HG03196 (cell line): Measurements from ENCODE around the gene PLP2.
"Not testable (repeated sequence)": the region's sequence is repeated elsewhere in the genome, so short reads cannot be mapped to it uniquely, and the experiment has no call there.

Experiments
- ATAC-seq: cut with Tn5 transposase; IDR thresholded peaks from one replicate; pipeline ENCODE4 v1.9.1; 2021; ENCODE audit not compliant: unreplicated experiment

The PLP2 gene, protein sequence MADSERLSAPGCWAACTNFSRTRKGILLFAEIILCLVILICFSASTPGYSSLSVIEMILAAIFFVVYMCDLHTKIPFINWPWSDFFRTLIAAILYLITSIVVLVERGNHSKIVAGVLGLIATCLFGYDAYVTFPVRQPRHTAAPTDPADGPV

DNA sequence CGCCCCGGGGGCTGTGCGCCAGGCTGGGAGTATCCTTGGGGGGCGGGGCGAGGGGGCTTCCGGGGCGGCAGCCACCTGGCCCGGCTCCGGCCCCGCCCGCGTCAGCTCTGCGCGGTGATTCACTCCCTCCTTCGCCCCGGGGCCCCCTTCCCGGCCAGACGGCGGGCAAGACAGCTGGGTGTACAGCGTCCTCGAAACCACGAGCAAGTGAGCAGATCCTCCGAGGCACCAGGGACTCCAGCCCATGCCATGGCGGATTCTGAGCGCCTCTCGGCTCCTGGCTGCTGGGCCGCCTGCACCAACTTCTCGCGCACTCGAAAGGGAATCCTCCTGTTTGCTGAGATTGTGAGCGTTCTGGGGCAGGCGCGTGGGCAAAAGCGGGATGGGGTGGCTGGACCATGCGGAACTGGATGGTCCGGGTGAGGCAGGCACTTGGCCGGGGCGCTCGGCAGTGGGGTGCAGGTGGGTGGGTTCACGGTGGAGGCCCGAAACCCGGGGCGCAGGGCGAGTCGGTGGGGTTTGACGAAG lies at the start of gene PLP2:
PLP2 (plus strand) TSS at position 147 of the 528 bp plus-strand sequence; CDS start at position 250, 103 bp downstream.
- ATAC-seq = peak; percentile 37

DNA sequence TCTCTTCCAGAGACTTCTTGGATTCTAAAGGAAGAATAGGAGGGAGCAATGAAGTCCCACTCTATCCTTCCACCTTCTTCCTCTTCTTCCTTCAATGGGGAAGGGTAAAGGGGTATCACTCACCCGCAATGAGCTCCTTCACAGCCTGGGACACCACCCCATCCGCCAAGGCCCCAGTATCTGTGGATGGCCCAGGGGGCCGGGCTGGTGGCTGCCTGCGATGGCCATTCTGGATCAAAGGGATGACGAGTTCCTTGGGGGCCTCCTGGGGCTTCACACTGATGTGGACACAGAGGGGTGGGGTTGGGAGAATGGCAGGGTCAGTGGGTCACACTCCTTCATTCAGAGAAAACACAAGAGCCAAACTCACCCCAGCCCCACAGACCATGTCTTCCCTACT lies 49.2 kb upstream of the PLP2 start:
- no peak for ATAC-seq

DNA sequence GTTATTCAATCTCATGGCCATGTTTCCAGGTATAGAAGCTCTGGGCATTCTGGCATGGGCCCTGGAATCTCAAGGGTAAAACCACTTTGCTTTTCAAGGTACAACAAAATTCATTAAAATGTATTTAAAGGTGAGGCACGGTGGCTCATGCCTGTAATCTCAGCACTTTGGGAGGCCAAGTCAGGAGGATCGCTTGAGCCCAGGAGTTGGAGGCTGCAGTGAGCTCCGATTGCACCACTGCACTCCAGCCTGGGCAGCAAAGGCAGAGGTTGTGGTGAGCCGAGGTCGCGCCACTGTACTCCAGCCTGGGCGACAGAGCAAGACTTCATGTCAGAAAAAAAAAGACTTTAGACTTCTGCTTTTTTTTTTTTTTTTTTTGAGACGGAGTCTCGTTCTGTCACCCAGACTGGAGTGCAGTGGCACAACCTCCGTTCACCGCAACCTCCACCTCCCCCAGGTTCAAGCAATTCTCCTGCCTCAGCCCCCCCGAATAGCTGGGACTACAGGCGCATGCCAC lies 43.9 kb upstream of the PLP2 start:
- not testable (repeated sequence) for ATAC-seq

DNA sequence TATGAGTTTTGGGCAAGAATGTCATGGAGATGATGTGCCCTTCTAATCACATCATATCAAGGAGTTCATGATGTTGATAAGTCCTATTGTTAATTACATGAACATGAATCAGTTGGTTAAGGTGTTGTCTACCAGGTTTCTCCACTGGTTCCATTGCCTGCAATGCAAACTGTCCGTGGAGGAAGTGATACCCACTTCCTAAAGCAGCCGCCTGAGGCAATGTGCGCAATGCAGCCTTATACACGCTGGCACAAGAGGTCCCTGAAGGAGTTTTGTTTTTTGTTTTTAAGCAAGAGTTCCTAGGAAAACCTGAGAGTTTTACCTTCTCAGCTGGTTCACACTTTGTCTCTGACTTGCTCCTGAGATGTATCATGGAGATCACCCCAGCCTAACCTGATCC lies 42.3 kb upstream of the PLP2 start:
- ATAC-seq = no peak

DNA sequence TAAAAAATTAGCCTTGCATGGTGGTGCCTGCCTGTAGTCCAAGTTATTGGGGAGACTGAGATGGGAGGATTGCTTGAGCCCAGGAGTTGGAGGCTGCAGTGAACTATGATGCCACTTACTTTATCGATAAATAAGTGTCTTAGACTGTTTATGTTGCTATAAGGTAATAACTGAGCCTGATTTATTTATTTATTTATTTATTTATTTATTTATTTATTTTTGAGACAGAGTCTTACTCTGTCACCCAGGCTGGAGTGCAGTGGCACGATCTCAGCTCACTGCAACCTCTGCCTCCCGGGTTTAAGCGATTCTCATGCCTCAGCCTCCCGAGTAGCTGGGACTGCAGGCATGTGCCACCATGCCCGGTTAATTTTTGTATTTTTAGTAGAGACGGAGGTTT lies 39.4 kb upstream of the PLP2 start:
- ATAC-seq = not testable (repeated sequence)

DNA sequence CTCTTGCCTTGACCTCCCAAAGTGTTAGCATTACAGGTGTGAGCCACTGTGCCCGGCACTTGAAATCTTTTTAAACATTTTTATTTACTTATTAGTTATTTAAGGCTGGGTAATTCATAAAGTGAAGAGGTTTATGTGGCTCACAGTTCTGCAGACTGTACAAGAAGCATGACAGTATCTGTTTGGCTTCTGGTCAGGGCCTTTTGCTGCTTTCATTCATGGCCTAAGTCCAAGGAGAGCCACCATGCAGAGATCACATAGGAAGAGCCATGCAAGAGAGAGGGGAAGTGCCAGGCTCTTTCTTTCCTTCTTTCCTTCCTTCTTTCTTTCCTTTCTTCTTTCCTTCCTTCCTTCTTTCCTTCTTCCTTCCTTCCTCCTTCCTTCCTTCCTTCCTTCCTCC lies 37.9 kb upstream of the PLP2 start:
- ATAC-seq = no peak

DNA sequence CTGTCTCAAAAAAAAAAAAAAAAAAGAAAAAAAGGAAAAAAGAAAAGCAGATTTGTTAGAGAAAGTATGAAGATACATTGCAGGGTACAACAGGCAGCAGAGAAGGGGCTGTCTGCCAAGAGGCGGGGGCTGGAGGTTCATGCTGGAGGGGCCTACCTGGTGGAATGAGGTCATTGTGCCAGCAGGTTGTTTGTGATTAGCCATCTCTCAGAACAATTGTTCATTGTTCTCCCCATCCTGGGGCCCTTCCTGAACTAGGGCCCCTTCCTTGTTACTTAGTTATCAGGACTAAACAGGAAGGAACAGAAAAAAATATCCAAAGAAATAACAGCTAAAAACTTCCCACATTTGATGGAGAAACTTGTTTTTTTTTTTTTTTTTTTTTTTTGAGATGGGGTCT lies 34.2 kb upstream of the PLP2 start:
- no peak for ATAC-seq

DNA sequence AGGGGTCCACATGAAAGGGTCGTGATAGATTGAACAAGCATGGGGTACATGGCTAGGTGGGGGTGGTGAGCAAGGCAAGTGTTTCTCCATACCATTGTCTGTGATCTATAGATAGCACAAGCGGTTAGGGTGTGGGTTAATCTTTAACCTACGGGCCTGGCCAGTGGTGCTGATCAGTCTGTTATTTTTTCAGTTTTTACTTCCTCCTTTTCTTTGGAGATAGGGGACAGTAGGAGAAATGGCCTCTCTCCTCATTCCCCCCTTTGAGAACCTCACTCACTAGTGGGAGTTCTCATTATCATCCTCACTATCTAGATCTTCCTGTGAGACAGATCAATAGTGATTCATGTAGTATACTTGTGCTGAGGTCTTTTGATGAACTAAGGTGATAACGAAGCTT lies 32.0 kb upstream of the PLP2 start:
- no peak for ATAC-seq

DNA sequence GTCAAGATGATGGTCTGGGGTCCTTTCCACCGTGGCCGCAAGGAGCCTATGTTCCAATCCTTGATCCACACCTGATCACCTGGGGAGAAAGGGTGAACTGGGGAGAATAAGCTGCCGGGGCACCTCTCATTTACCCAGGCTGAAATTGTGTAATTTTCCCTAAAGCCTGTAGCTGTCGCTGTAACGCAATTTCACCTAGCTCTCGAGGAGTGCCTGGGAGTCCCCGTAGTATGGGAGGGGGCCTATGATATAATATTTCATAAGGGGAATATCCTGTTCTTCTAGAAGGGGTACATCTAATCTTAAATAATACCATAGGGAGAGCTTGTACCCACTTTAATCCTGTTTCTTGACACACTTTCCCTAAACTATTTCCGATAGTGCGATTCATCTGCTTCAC lies 29.4 kb upstream of the PLP2 start:
- ATAC-seq = not testable (repeated sequence)

DNA sequence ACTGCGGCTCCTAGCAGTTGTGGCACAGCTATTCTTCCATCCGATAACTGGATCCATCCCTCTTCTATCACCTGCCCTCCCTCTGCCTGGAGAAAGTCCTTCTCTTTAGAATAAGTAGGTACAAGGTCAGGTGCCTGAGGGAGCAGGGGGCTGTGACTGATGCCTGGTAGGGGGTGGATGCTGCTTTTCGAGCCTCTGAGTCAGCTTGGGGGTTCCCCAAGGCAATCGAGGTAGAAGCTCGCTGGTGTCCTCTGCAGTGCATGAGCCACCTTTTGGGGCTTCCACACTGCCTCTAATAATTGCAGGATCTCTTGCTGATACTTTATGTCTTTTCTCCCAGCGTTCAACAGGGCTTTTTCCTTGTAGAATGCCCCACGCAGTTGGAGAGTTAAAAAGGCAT lies 28.5 kb upstream of the PLP2 start:
- not testable (repeated sequence) for ATAC-seq

DNA sequence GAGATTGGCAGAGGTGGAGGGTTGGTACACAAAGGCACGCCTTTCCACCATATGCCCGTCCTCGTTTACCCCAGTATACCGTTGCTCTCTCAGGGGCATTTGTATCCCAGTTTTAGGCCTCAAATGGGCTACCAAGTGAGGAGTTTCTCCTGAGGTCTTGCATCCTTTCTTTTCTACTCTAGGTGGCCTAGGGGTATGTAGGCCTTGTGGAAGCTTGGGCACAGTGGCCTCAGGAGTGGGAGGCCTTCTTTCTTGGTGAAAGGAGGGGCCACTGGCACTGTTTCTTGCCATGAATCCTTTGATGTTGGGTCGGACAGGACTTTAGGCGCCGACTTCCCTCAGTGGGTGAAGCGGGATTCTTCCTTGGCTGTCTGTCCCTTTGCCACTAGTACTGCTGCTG lies 24.4 kb upstream of the PLP2 start:
- ATAC-seq = no peak

DNA sequence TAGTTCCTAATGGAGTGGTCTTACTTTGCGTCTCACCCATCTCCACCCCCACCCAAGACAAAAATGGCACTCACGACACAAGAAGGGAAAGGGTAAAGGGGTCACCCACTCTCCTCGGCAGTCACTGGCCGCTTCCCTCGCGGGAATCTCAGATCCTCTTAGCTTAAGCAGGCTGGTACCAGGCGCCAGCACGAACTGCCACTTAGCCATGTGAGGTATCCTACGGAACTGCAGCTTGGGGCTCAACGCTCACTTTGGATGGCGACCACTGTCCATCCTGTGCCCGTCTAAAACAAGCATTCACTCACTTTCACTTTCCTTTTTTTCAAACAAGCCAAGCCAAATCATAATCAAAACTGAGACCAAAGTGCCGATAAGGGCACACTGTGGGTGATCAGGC lies 23.8 kb upstream of the PLP2 start:
- no peak for ATAC-seq

DNA sequence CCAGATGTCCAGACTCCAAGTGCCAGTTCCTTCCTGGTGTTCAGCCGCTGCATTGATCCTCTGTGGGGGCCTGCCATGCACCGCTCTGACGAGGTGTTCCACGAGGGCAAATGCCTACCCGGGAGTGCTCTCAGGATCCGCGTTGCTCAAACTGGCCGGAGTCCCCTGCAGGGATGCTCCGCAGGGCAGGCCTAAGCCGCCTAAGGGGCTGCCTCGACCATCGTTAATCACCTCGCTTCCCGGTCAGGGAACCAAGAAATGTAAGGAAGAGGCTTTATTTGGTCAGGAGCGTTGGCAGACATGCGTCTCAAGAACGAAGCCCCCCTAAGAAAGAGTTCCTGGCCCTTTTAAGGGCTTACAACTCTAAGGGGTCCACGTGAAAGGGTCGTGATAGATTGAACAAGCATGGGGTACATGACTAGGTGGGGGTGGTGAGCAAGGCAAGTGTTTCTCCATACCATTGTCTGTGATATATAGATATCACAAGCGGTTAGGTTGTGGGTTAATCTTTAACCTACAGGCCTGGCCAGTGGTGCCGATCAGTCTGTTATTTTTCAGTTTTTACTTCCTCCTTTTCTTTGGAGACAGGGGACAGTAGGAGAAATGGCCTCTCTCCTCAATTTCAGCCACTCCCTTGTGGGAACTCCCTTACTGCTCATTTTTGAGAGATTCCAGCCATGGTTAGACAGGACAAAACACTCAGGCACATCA lies 23.2 kb upstream of the PLP2 start:
- not testable (repeated sequence) for ATAC-seq

DNA sequence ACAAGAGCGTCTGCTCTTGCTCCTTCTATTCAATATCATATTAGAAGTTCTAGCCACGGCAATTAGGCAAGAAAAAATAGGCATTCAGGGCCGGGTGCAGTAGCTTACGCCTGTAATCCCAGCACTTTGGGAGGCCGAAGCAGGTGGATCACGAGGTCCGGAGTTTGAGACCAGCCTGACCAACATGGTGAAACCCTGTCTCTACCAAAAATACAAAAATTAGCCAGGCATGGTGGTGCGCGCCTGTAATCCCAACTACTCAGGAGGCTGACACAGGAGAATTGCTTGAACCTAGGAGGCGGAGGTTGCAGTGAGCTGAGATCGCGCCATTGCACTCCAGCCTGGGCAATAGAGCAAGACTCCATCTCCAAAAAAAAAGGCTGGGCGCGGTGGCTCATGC lies 22.4 kb upstream of the PLP2 start:
- ATAC-seq = not testable (repeated sequence)

DNA sequence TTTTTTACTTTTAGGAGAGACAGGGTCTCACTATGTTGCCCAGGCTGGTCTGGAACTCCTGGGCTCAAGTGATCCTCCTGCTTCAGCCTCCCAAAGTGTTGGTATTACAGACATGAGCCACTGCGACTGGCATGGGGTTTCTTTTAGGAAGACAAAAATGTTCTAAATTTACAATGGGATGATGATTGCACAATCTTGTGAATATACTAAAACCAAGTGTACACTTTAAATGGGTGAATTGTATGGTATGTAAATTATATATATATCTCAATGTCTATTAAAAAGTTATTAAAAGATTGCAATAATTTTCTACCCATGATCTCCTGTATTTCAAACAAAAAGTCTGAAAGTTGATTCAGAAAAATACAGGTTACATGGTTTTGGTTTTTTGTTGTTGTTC lies 18.2 kb upstream of the PLP2 start:
- no peak for ATAC-seq

DNA sequence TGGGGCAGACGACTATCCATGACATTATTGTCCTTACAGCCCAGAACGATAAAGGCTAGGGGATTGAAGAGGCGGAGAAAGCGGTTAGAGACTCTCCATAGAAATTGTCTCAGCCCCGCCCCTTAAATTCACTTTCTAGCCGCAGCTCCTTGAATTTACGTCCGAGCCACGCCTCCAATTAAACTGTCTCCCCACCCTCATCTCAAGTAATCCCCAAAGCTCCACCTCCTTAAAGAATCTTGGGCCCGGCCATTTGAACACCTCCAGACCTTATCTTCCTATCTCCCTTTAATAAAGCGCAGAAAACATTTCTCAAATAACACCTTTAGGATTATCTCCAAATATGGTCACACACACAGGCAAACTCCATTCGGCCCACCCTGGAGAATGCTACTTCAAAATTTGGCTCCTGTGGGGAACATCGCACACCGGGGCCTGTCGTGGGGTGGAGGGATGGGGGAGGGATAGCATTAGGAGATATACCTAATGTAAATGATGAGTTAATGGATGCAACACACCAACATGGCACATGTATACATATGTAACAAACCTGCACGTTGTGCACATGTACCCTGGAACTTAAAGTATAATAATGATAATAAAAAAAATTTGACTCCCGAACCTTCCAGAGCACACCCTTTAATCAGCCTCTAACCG lies 16.3 kb upstream of the PLP2 start:
- ATAC-seq = peak; percentile 1

DNA sequence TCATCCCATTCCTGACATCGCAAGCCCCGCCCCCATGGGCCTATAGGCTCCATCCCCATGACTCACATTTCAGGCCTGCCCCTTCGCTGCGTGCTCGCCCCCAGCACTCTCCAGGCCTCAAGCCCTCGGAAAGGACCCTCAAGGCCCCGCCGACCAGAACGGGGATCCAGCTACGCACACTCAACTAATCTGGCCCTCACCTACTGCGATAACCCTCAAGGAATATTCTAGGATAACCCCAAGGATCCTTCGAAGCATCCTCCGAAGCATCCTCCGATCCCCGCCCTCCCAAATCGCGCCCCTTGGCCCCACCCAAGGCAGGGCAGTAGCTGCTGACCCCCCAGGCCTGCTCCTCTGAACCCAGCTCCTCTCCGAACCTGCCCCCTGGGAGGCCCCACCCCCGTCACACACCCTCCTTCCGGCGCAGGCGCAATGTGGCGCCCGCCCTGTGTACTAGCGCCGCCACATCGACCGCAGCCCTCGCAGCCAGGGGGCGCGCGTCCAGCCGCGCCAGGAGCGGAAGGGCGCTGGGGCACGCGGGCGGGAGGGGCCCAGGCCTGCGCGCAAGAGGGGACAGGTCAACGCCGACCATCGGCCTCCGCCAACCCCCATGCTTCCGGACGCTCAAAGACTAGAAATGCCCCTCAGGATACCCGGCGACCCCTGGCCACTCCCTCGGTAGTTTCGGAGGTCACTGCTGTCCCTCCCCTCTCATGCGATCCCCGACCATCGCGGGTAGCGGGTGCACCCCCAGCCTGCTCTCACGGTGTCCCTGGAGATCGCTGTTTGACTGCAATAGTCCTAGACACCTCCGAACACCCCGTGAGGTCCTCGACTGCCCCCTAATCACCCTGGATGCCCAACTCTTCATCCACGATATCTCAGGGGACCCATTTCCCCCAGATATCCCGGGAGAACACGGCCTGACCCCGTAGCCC lies 15.5 kb upstream of the PLP2 start:
- peak; percentile 83 for ATAC-seq

DNA sequence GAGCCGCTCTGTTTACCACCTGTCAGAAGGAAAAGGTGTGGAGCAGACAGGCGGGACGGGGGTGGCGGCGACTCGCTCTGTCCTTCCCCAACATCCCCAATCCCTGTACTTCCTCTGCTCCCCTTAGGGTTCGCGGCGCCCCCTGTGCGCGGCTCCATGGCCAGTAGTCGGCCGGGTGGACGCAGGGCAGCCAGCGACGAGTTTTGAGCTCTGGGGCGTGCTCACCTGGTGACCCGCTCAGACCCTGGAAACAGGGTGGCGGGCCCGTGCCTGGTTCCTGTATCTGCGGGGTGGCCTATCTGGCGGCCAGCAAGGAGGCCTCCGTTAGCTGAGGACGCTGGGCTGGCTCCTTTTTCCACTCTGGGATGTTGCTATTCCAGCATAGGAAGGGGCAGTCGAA lies 14.5 kb upstream of the PLP2 start:
- ATAC-seq = no peak

DNA sequence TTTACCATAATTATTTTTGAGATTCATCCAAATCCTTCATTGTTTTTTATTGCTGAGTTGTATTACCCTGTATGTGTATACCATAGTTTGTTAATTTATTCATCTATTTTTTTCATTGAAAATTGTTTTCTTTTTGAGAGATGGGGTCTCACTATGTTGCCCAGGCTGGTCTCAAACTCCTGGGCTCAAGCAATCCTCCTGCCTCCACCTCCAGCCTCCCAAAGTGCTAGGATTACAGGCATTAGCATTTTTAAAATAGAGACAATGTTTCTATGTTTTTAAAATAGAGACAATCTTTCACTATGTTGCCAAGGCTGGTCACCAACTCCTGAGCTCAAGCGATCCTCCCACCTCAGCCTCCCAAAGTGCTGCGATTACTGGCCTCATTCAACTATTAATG lies 10.8 kb upstream of the PLP2 start:
- no peak for ATAC-seq

DNA sequence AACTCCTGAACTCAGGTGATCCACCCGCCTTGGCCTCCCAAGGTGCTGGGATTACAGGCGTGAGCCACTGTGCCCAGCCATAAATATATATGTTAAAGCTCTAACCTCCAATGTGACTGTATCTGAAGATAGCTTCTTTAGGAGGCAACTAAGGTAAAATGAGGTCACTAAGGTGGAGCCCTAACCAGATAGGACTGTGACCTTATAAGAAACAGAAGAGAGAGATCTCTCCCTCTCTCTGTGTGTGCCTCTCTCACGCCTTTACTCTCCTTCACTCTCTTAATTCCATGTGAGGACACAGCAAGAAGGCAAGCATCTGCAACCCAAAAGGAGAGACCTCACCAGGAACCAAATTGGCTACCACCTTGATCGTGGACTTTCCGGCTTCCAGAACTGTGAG lies 10.1 kb upstream of the PLP2 start:
- ATAC-seq = no peak

DNA sequence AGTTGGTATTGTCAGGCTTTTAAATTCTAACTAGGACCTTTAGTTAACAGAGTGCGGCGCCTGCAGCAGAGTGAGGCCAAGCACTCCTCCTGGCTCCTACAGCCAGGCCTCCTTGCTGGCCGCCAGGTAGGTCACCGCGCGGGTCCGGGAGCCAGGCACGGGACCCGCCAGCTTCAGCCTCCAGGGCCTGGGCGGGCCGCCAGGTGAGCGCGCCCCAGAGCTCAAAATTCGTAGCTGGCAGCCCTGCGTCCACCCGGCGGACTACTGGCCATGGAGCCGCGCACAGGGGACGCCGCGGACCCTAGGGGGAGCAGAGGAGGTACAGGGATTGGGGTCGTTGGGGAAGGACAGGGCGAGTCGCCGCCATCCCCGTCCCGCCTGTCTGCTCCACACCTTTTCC lies 9.1 kb upstream of the PLP2 start, which contains the start of gene MAGIX:
MAGIX (plus strand) TSS at position 139 of the 400 bp plus-strand sequence; CDS start at position 271, 132 bp downstream.
- ATAC-seq = no peak
